Immature natural killer cell (primary cell): ENCODE measurements around the gene PRUNE2. TPM values are rescaled to one million over a fixed set of nuclear protein-coding genes. Genes with fewer than 3 reads are reported as not detected.
"Not testable (repeated sequence)": the region's sequence is repeated elsewhere in the genome, so short reads cannot be mapped to it uniquely, and the experiment has no call there.

Experiments used
- DNase-seq, 3 donors: peaks; one replicate each; pipeline ENCODE4 v3.0.0; 2022; ENCODE audit warnings: mixed read lengths in 1 of 3
- H3K27ac Mint-ChIP-seq, 6 donors: one replicate each; pipeline ENCODE4 v1.8.0; 2020; ENCODE audit warnings: mixed read lengths in 6 of 6, mild to moderate bottlenecking in 5 of 6, inconsistent platforms in 4 of 6, moderate library complexity in 3 of 6
- H3K27me3 Mint-ChIP-seq, 3 donors: one replicate each; pipeline ENCODE4 v1.8.0; 2020 to 2021; ENCODE audit warnings: low read depth in 3 of 3, mild to moderate bottlenecking in 3 of 3, mixed read lengths in 3 of 3, moderate library complexity in 3 of 3, inconsistent platforms in 1 of 3
- H3K36me3 Mint-ChIP-seq, 3 donors: one replicate each; pipeline ENCODE4 v1.8.0; 2020; ENCODE audit warnings: mixed read lengths in 3 of 3, inconsistent platforms in 2 of 3, mild to moderate bottlenecking in 2 of 3
- H3K4me1 Mint-ChIP-seq, 2 donors: one replicate each; pipeline ENCODE4 v1.8.0; 2020; ENCODE audit warnings: inconsistent platforms in 2 of 2, mild to moderate bottlenecking in 2 of 2, mixed read lengths in 2 of 2, moderate library complexity in 1 of 2
- H3K4me3 Mint-ChIP-seq, 5 donors: one replicate each; pipeline ENCODE4 v1.8.0; 2020; ENCODE audit warnings: mild to moderate bottlenecking in 5 of 5, mixed read lengths in 5 of 5, inconsistent platforms in 3 of 5, moderate library complexity in 3 of 5
- H3K9me3 Mint-ChIP-seq, 6 donors: one replicate each; pipeline ENCODE4 v1.8.0; 2020; ENCODE audit warnings: mild to moderate bottlenecking in 6 of 6, mixed read lengths in 6 of 6, inconsistent platforms in 4 of 6, moderate library complexity in 3 of 6
- polyA plus RNA-seq, 3 donors: library from polyadenylated mRNA; unstranded; fragments of 300-500 nt; fragmentation: Illumina TruSeq; gene quantifications; one replicate each; pipeline ENCODE4 v1.2.3, GENCODE V29; 2021

The PRUNE2 gene
- polyA plus RNA-seq, 3 donors from 2014 or later, result 0.11 to 0.24 TPM; not detected in 1

DNA sequence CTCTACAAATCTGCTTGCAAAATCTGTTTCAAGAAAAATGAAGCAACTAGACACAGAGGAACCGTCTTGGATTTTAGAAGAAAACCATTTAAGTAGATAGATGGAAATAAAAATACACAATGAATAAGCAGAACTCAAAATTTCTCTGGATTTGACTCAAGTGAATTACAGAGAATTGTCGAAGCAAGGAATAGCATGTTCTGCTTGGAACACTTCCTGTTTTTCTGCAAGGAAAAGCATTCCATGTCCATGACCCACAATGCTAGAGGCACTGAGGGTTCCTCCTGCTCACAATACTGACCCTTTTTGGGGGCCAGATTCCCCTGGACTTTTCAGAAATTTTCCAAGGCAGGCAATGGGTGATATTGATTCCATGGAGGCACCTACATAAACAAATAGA, 29.8 kb downstream of the PRUNE2 start:
- no peak for DNase-seq
- Mint-ChIP-seq H3K9me3 (no peaks in the 10 kb centered on the region), H3K27ac (no peak overlapping the region), H3K4me3 (no peak overlapping the region), H3K36me3 (no peaks in the 10 kb centered on the region), H3K27me3 (peaks cover 2 to 5% (median 5%) of the 10 kb centered on the region in 3 donors), H3K4me1 (no peaks in the 10 kb centered on the region)

- H3K36me3 Mint-ChIP-seq, result no peaks in the 10 kb centered on the region
- no peak overlapping the region for H3K4me3 Mint-ChIP-seq
- H3K27ac Mint-ChIP-seq, result no peak overlapping the region
- no peaks in the 10 kb centered on the region for H3K4me1 Mint-ChIP-seq
- H3K9me3 Mint-ChIP-seq, result no peaks in the 10 kb centered on the region
- H3K27me3 Mint-ChIP-seq, result peaks cover 4 to 5% (median 5%) of the 10 kb centered on the region in 3 donors
- DNase-seq, result no peak
Observed at GRCh38 chr9:76873821-76874220, 32.1 kb downstream of the PRUNE2 start.

GRCh38 chr9:76873056-76873792, 32.7 kb downstream of the PRUNE2 start:
- no peaks in the 10 kb centered on the region for H3K4me1 Mint-ChIP-seq
- peaks cover 4 to 5% (median 5%) of the 10 kb centered on the region in 3 donors for H3K27me3 Mint-ChIP-seq
- H3K4me3 Mint-ChIP-seq, result no peak overlapping the region
- no peak overlapping the region for H3K27ac Mint-ChIP-seq
- peaks cover 0 to under 1% (median 0%) of the 10 kb centered on the region in 6 donors for H3K9me3 Mint-ChIP-seq
- DNase-seq, result no peak
- no peaks in the 10 kb centered on the region for H3K36me3 Mint-ChIP-seq

- Mint-ChIP-seq H3K27ac (no peak overlapping the region), H3K4me3 (no peak overlapping the region), H3K9me3 (peaks cover 0 to 2% (median 0%) of the 10 kb centered on the region in 6 donors), H3K4me1 (no peaks in the 10 kb centered on the region), H3K27me3 (peaks cover 3 to 8% (median 6%) of the 10 kb centered on the region in 3 donors), H3K36me3 (no peaks in the 10 kb centered on the region)
- no peak for DNase-seq
Observed at GRCh38 chr9:76868897-76869296, 37.0 kb downstream of the PRUNE2 start.

GRCh38 chr9:76866689-76867088, 39.2 kb downstream of the PRUNE2 start:
- Mint-ChIP-seq H3K36me3 (no peaks in the 10 kb centered on the region), H3K27ac (no peak overlapping the region), H3K9me3 (peaks cover 0 to 2% (median 0%) of the 10 kb centered on the region in 6 donors), H3K4me3 (no peak overlapping the region), H3K4me1 (no peaks in the 10 kb centered on the region), H3K27me3 (peaks cover 0 to 6% (median 3%) of the 10 kb centered on the region in 3 donors)
- no peak for DNase-seq

GRCh38 chr9:76863832-76864231, 42.1 kb downstream of the PRUNE2 start:
- Mint-ChIP-seq H3K4me3 (no peak overlapping the region), H3K4me1 (no peaks in the 10 kb centered on the region), H3K27ac (no peak overlapping the region), H3K9me3 (peaks cover 0 to 4% (median 0%) of the 10 kb centered on the region in 6 donors), H3K27me3 (peaks cover 0 to 4% (median 3%) of the 10 kb centered on the region in 3 donors), H3K36me3 (no peaks in the 10 kb centered on the region)
- DNase-seq, result no peak

- Mint-ChIP-seq H3K27ac (no peak overlapping the region), H3K27me3 (peaks cover 0 to 3% (median 2%) of the 10 kb centered on the region in 3 donors), H3K4me3 (no peak overlapping the region), H3K36me3 (no peaks in the 10 kb centered on the region), H3K9me3 (peaks cover 0 to 2% (median 0%) of the 10 kb centered on the region in 6 donors), H3K4me1 (no peaks in the 10 kb centered on the region)
- DNase-seq, result no peak
Observed at GRCh38 chr9:76859860-76860259, 46.1 kb downstream of the PRUNE2 start.

GRCh38 chr9:76858248-76858647, 47.7 kb downstream of the PRUNE2 start:
- not testable (repeated sequence) for H3K4me1 Mint-ChIP-seq, H3K36me3 Mint-ChIP-seq, H3K27me3 Mint-ChIP-seq, DNase-seq, H3K4me3 Mint-ChIP-seq, H3K27ac Mint-ChIP-seq, H3K9me3 Mint-ChIP-seq

GRCh38 chr9:76856016-76856415, 49.9 kb downstream of the PRUNE2 start:
- H3K9me3 Mint-ChIP-seq, result no peaks in the 10 kb centered on the region
- no peak overlapping the region for H3K27ac Mint-ChIP-seq
- no peaks in the 10 kb centered on the region for H3K36me3 Mint-ChIP-seq
- H3K4me1 Mint-ChIP-seq, result no peaks in the 10 kb centered on the region
- H3K4me3 Mint-ChIP-seq, result no peak overlapping the region
- H3K27me3 Mint-ChIP-seq, result peaks cover 0 to 3% (median 2%) of the 10 kb centered on the region in 3 donors
- no peak for DNase-seq

DNA sequence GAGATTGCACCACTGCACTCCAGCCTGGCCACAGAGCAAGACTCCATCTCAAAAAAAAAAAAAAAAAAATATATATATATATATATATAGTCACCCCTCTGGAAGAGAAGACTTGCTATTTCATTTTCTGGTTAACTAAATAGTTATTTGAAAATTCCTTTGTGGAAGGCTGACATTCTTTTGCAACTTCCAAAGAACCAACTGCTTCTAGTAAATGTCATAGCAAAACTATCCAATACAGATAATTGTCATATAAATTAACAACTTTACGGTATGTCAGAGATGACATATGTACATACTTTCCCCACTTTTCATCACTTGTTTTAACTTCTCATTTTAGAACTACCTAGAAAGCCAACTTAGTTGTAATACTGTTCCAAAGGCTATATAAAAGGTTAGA, 50.9 kb downstream of the PRUNE2 start:
- Mint-ChIP-seq H3K9me3 (no peaks in the 10 kb centered on the region), H3K27ac (no peak overlapping the region), H3K4me1 (no peaks in the 10 kb centered on the region), H3K36me3 (no peaks in the 10 kb centered on the region), H3K4me3 (no peak overlapping the region), H3K27me3 (peaks cover 0 to 3% (median 2%) of the 10 kb centered on the region in 3 donors)
- no peak for DNase-seq

DNA sequence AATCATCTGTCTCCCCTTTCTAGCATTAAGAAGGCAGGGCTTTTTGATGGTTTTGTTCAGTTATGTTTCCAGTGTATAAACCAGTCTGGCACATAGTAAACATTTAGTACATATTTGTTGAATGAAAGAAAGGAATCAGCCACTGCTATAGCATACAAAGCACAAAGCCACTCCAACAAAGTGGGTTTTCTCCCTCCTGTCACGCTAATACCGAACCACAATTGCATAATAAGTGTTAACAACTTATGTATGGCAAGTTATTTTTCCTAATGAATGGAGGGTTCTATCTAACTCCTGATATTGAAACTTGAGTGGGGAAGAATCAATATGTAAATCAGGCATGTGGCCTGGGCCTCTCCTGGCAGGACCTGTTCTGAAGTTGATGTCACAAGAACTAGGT, 53.9 kb downstream of the PRUNE2 start:
- Mint-ChIP-seq H3K27ac (no peak overlapping the region), H3K9me3 (no peaks in the 10 kb centered on the region), H3K27me3 (no peaks in the 10 kb centered on the region), H3K36me3 (no peaks in the 10 kb centered on the region), H3K4me1 (no peaks in the 10 kb centered on the region), H3K4me3 (no peak overlapping the region)
- DNase-seq, result no peak

DNA sequence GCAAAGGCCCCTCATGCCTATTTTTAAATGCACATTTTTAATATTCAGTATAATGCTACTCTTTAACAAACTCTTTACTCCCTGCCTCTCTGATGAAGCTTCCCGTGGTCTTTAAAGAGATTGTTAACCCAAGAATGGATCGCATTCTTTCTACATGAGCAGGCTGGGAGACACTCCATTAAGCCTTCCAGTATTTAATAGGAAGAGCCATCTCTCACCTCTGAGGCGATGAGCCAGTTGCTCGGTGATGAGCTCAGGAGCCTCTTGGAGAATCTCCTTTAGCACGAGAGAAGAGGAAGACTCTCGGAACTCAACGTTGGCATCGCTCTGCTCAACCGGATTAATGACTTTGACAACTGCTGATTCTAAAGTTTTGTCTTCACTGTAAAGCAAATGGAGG, 59.6 kb downstream of the PRUNE2 start:
- H3K27ac Mint-ChIP-seq, result no peak overlapping the region
- H3K4me3 Mint-ChIP-seq, result no peak overlapping the region
- peaks cover 0 to 2% (median 0%) of the 10 kb centered on the region in 3 donors for H3K27me3 Mint-ChIP-seq
- no peak for DNase-seq
- H3K4me1 Mint-ChIP-seq, result no peaks in the 10 kb centered on the region
- no peaks in the 10 kb centered on the region for H3K36me3 Mint-ChIP-seq
- no peaks in the 10 kb centered on the region for H3K9me3 Mint-ChIP-seq

- no peak overlapping the region for H3K27ac Mint-ChIP-seq
- peaks cover 0 to 2% (median 0%) of the 10 kb centered on the region in 3 donors for H3K27me3 Mint-ChIP-seq
- H3K36me3 Mint-ChIP-seq, result no peaks in the 10 kb centered on the region
- no peak overlapping the region for H3K4me3 Mint-ChIP-seq
- DNase-seq, result no peak
- no peaks in the 10 kb centered on the region for H3K4me1 Mint-ChIP-seq
- no peaks in the 10 kb centered on the region for H3K9me3 Mint-ChIP-seq
Observed at GRCh38 chr9:76845254-76845653, 60.7 kb downstream of the PRUNE2 start.

GRCh38 chr9:76835571-76836283, 70.2 kb downstream of the PRUNE2 start:
- Mint-ChIP-seq H3K4me1 (no peaks in the 10 kb centered on the region), H3K27me3 (peaks cover 0 to 3% (median 0%) of the 10 kb centered on the region in 3 donors), H3K27ac (no peak overlapping the region), H3K4me3 (no peak overlapping the region), H3K9me3 (peaks cover 0 to 4% (median 0%) of the 10 kb centered on the region in 6 donors), H3K36me3 (no peaks in the 10 kb centered on the region)
- DNase-seq, result no peak
